ENCODE measurements around the gene IRF2BPL.

DNA sequence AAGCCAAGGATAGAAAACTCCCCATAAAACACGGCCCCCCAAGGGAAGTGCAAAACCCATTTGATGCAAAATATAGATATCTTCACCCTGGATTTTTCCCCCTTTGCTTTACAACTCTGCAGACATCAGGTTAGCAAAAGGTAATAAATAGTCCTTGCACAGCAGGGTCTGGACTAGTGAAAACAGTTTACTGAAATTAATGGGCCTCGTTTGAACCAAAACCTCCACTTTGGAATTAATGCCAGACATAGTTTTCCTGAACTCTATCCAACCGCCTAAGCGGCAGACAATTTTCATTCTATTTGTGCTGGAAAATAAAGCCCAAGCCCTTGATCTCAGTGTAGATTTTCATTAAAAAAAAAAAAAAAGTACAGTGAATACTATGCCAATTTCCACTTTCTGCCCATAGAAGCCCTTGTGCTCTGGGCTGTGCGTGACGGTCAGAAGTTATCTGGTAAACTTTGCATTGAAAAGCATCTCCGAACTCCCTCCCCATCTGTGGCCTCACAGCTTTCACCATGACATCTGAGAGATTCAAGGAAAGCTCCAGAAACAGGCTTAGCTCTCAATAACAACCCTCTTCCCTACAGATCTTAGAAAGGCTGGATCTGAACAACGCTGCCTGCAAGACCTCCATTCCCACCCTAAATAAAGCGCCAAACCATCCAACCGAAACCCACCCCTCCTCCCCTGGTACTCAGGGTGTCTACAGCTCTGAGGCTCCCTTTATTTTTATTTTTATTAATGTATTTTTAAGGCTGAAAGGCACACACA lies 11.0 kb upstream of the IRF2BPL start:
- TF ChIP-seq, protein P1, sequence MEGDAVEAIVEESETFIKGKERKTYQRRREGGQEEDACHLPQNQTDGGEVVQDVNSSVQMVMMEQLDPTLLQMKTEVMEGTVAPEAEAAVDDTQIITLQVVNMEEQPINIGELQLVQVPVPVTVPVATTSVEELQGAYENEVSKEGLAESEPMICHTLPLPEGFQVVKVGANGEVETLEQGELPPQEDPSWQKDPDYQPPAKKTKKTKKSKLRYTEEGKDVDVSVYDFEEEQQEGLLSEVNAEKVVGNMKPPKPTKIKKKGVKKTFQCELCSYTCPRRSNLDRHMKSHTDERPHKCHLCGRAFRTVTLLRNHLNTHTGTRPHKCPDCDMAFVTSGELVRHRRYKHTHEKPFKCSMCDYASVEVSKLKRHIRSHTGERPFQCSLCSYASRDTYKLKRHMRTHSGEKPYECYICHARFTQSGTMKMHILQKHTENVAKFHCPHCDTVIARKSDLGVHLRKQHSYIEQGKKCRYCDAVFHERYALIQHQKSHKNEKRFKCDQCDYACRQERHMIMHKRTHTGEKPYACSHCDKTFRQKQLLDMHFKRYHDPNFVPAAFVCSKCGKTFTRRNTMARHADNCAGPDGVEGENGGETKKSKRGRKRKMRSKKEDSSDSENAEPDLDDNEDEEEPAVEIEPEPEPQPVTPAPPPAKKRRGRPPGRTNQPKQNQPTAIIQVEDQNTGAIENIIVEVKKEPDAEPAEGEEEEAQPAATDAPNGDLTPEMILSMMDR (optimal IDR thresholded peaks at IDR 0.05 in 1 of 3, IDR thresholded peaks at IDR 0.05 in 1 of 3, conservative IDR thresholded peaks at IDR 0.05 in 1 of 3; ENCODE audit: extremely low read depth in 1 of 3, insufficient read depth in 2 of 3, low read length in 3 of 3): no peak
- no peak for TF ChIP-seq EZH2 (IDR thresholded peaks at IDR 0.05; ENCODE audit: low read length)
